HCT116 (cell line): Measurements from ENCODE around the gene PNN. TPM values are rescaled to one million over a fixed set of nuclear protein-coding genes. Genes with fewer than 3 reads are reported as not detected.

ENCODE experiments used
- ATAC-seq: fragments of 200-7000 bp; cut with Tn5 transposase; 2 replicates; pipeline ENCODE4 v1.9.1; 2020; ENCODE audit warnings: mild to moderate bottlenecking, moderate library complexity
- BruUV-seq: library from RNA; stranded (reverse); fragments of 400-500 nt; replicated peaks from 2 replicates; lab custom pipeline; 2021; lab: Mats Ljungman, UMichigan
- CTCF ChIA-PET: fragments of 300-600 bp; sonication (Branson Sonifier 250); formaldehyde crosslinking; loops from one replicate; lab custom pipeline; 2021; ENCODE audit warnings: antibody characterized with exemption; lab: Charles Lee
- POLR2A ChIA-PET: fragments of 300-600, 350-600 bp; sonication (Branson Sonifier 250); formaldehyde crosslinking; loops from one replicate; lab custom pipeline; 2021; ENCODE audit warnings: antibody characterized with exemption; lab: Charles Lee
- RAD21 ChIA-PET, 2 experiments: fragments of 300-600 bp; sonication (Branson Sonifier 250); formaldehyde crosslinking; loops; one replicate each; lab custom pipeline; 2023; ENCODE audit warnings: low total read pairs in 2 of 2; ENCODE audit not compliant: uncharacterized antibody in 2 of 2, unreplicated experiment in 2 of 2, low non-redundant PET in 1 of 2; lab: Charles Lee
- DNase-seq: peaks from one replicate; pipeline ENCODE4 v3.0.0-alpha.2; 2010; ENCODE audit warnings: low read depth, low spot score
- H2AFZ ChIP-seq: fragments of 200-600 bp; shearing (Covaris generic), sonication (generic); 2 replicates; pipeline ENCODE4 v1.6.1; 2017; ENCODE audit warnings: low read depth, mixed run types, mixed read lengths, antibody characterized with exemption, low read length; ENCODE audit not compliant: poor library complexity, severe bottlenecking
- H3K27ac ChIP-seq: 2 replicates; pipeline ENCODE4 v1.5.1; 2012; ENCODE audit warnings: low read depth, low read length
- H3K27me3 ChIP-seq: fragments of 200-600 bp; sonication (generic); 2 replicates; pipeline ENCODE4 v1.6.1; 2016; ENCODE audit warnings: mixed run types, low read length, mixed read lengths; ENCODE audit not compliant: insufficient read depth
- H3K36me3 ChIP-seq, 2 experiments: fragments of 200-500 bp in 1 of 2; fragments of 200-600 bp in 1 of 2; sonication (Bioruptor generic) in 1 of 2; sonication (generic) in 1 of 2; 2 replicates each; pipeline versions ENCODE4 v1.5.1 to v1.6.1; 2014 to 2016; ENCODE audit warnings: low read length in 2 of 2, inconsistent platforms in 1 of 2, mixed read lengths in 1 of 2, mixed run types in 1 of 2; ENCODE audit not compliant: insufficient read depth in 2 of 2, control insufficient read depth in 1 of 2
- H3K4me1 ChIP-seq, 2 experiments: fragments of 200-600 bp in 1 of 2; sonication (generic) in 1 of 2; 2 replicates each; pipeline versions ENCODE4 v1.5.1 to v1.6.1; 2012 to 2017; ENCODE audit warnings: low read length in 2 of 2, inconsistent platforms in 1 of 2, mild to moderate bottlenecking in 1 of 2, mixed read lengths in 1 of 2, mixed run types in 1 of 2, moderate library complexity in 1 of 2; ENCODE audit not compliant: insufficient read depth in 2 of 2, control insufficient read depth in 1 of 2
- H3K4me2 ChIP-seq: fragments of 200-600 bp; sonication (generic); 2 replicates; pipeline ENCODE4 v1.6.1; 2017; ENCODE audit warnings: mixed run types, low read length, mixed read lengths
- H3K4me3 ChIP-seq, 2 experiments: fragments of 200-600 bp in 1 of 2; sonication (generic) in 1 of 2; replicated peaks in 1 of 2; 2 replicates each; pipeline ENCODE4 v1.5.1; 2011 to 2016; ENCODE audit warnings: low read length in 2 of 2, control low read depth in 1 of 2, low read depth in 1 of 2, mild to moderate bottlenecking in 1 of 2, mixed read lengths in 1 of 2, mixed run types in 1 of 2
- H3K79me2 ChIP-seq: fragments of 200-600 bp; sonication (generic); 2 replicates; pipeline ENCODE4 v1.6.1; 2017; ENCODE audit warnings: mild to moderate bottlenecking, mixed run types, low read length, moderate library complexity, mixed read lengths; ENCODE audit not compliant: insufficient read depth
- H3K9ac ChIP-seq: fragments of 200-600 bp; sonication (generic); 2 replicates; pipeline ENCODE4 v1.6.1; 2016; ENCODE audit warnings: low read length, mixed read lengths
- H3K9me2 ChIP-seq: fragments of 200-600 bp; sonication (generic), shearing (Covaris generic); 2 replicates; pipeline ENCODE4 v1.6.1; 2017; ENCODE audit warnings: mixed run types, mild to moderate bottlenecking, moderate library complexity; ENCODE audit not compliant: insufficient read depth
- H3K9me3 ChIP-seq, 2 experiments: fragments of 200-500 bp in 1 of 2; fragments of 200-600 bp in 1 of 2; sonication (Bioruptor generic) in 1 of 2; sonication (generic) in 1 of 2; 2 replicates each; pipeline ENCODE4 v1.6.1; 2014 to 2017; ENCODE audit warnings: low read length in 2 of 2, mixed read lengths in 2 of 2, inconsistent platforms in 1 of 2, low read depth in 1 of 2, mild to moderate bottlenecking in 1 of 2, mixed run types in 1 of 2, moderate library complexity in 1 of 2; ENCODE audit not compliant: control insufficient read depth in 1 of 2, insufficient read depth in 1 of 2
- H4K20me1 ChIP-seq: fragments of 200-600 bp; sonication (generic), shearing (Covaris generic); 2 replicates; pipeline ENCODE4 v1.6.1; 2017; ENCODE audit warnings: mixed run types, mild to moderate bottlenecking, moderate library complexity; ENCODE audit not compliant: insufficient read depth
- CEBPB ChIP-seq: IDR thresholded peaks from 2 replicates; pipeline ENCODE4 v1.6.1; 2012; ENCODE audit warnings: low read depth
- ELF1 ChIP-seq: IDR thresholded peaks from 2 replicates; pipeline ENCODE4 v1.6.1; 2012; ENCODE audit warnings: low read depth, borderline replicate concordance
- EZH2 ChIP-seq: fragments of 200-600 bp; sonication (generic); IDR thresholded peaks from 2 replicates; pipeline ENCODE4 v1.6.1; 2017; ENCODE audit warnings: antibody characterized with exemption, mixed run types
- FOSL1 ChIP-seq: IDR thresholded peaks from 2 replicates; pipeline ENCODE4 v1.6.1; 2012; ENCODE audit warnings: low read depth
- JUND ChIP-seq: IDR thresholded peaks from 2 replicates; pipeline ENCODE4 v1.6.1; 2012
- MAX ChIP-seq: IDR thresholded peaks from 2 replicates; pipeline ENCODE4 v1.6.1; 2012
- RAD21 ChIP-seq: IDR thresholded peaks from 2 replicates; pipeline ENCODE4 v1.6.1; 2012; ENCODE audit warnings: low read depth, mild to moderate bottlenecking
- REST ChIP-seq: IDR thresholded peaks from 2 replicates; pipeline ENCODE4 v1.6.1; 2012; ENCODE audit warnings: low read depth
- SP1 ChIP-seq: IDR thresholded peaks from 2 replicates; pipeline ENCODE4 v1.6.1; 2012; ENCODE audit warnings: low read depth
- SRF ChIP-seq: IDR thresholded peaks from 2 replicates; pipeline ENCODE4 v1.6.1; 2012; ENCODE audit warnings: low read depth
- ZBTB33 ChIP-seq: IDR thresholded peaks from 2 replicates; pipeline ENCODE4 v1.6.1; 2011; ENCODE audit warnings: mild to moderate bottlenecking, low read length, moderate library complexity; ENCODE audit not compliant: insufficient replicate concordance; ENCODE audit errors: extremely low read depth
- ZFX ChIP-seq: fragments of 450-650 bp; IDR thresholded peaks from 2 replicates; pipeline ENCODE4 v1.6.1; 2017
- intact Hi-C: fragments of 100-400 bp; cut with micrococcal nuclease; formaldehyde crosslinking; loops from 2 replicates; pipeline ENCODE4 v1.10.0; 2022
- total RNA-seq: library from RNA; stranded (reverse); gene quantifications from one replicate; pipeline ENCODE4 v1.2.1, GENCODE V29; 2021; ENCODE audit not compliant: unreplicated experiment

Gene PNN
- total RNA-seq, 1 experiment from 2014 or later = 97.9 TPM

GRCh38 chr14:39186941-39187525, 12.0 kb downstream of the PNN start:
- H3K36me3 ChIP-seq = peaks cover 19 to 23% of the 10 kb centered on the region in 2 experiments; a peak in 3 of 4 replicates
- H3K9me3 ChIP-seq = no peaks in the 10 kb centered on the region
- H3K9me2 ChIP-seq = no peaks in the 10 kb centered on the region
- H3K27ac ChIP-seq = no peak overlapping the region; the same call in 1 of the 2 replicates
- no TSS peak for BruUV-seq
- H3K4me1 ChIP-seq = peaks cover 0 to 10% of the 10 kb centered on the region in 2 experiments; a peak in 3 of 4 replicates
- no peak overlapping the region for H3K9ac ChIP-seq
- H3K27me3 ChIP-seq = no peaks in the 10 kb centered on the region
- H4K20me1 ChIP-seq = peaks cover 12% of the 10 kb centered on the region; the same call in 1 of the 2 replicates
- TF ChIP-seq CEBPB = no peak
- TF ChIP-seq ZBTB33 = no peak
- no peak for TF ChIP-seq SRF
- TF ChIP-seq RAD21 = no peak
- no peak for TF ChIP-seq REST
- no peak for TF ChIP-seq FOSL1
- TF ChIP-seq ZFX = no peak
- TF ChIP-seq SP1 = no peak
- no peak for TF ChIP-seq EZH2
- no peak for TF ChIP-seq MAX
- no peak for TF ChIP-seq JUND
- no peak for TF ChIP-seq ELF1
- no peak overlapping the region for H3K4me3 ChIP-seq
- DNase-seq (no peak), ATAC-seq (no peak)
- H3K79me2 ChIP-seq = peaks cover 6% of the 10 kb centered on the region; the same call in 1 of the 2 replicates
- ChIA-PET POLR2A (interaction anchor here (1.4 kb wide), 1 partner anchor 31 kb away, joined by 4 read pairs; no protein-coding TSS in a partner anchor), CTCF (no interaction called here), RAD21 (no interaction called here)
- H3K4me2 ChIP-seq = no peak overlapping the region
- intact Hi-C loops = no loop called here
- H2AFZ ChIP-seq = no peak overlapping the region
